Type B pancreatic cell (in vitro differentiated cells): ENCODE results near the gene PRKCE. TPM values are rescaled to one million over a fixed set of nuclear protein-coding genes. Genes with fewer than 3 reads are reported as not detected.

Experiments used
- DNase-seq: peaks from one replicate; pipeline ENCODE4 v3.0.0; 2021; ENCODE audit warnings: mixed read lengths; ENCODE audit not compliant: unreplicated experiment; ENCODE audit errors: extremely low spot score
- H3K27ac Mint-ChIP-seq: 2 replicates; pipeline ENCODE4 v1.8.0; 2021; ENCODE audit warnings: mild to moderate bottlenecking, mixed read lengths
- H3K27me3 Mint-ChIP-seq: 2 replicates; pipeline ENCODE4 v1.8.0; 2021; ENCODE audit warnings: mixed read lengths
- H3K36me3 Mint-ChIP-seq: 2 replicates; pipeline ENCODE4 v1.8.0; 2021; ENCODE audit warnings: mixed read lengths
- H3K4me1 Mint-ChIP-seq: one replicate; pipeline ENCODE4 v1.8.0; 2021; ENCODE audit warnings: mixed read lengths; ENCODE audit not compliant: unreplicated experiment
- H3K4me3 Mint-ChIP-seq: 2 replicates; pipeline ENCODE4 v1.8.0; 2021; ENCODE audit warnings: mild to moderate bottlenecking, mixed read lengths
- H3K9me3 Mint-ChIP-seq: 2 replicates; pipeline ENCODE4 v1.8.0; 2021; ENCODE audit warnings: mixed read lengths
- total RNA-seq: library from RNA; stranded (reverse); gene quantifications from 2 replicates; pipeline ENCODE4 v1.2.1, GENCODE V29; 2021; ENCODE audit warnings: low replicate concordance
- TF ChIP-seq, protein P1 (sequence below): fragments of 200-600 bp; sonication (generic); conservative IDR thresholded peaks from 2 replicates; pipeline ENCODE4 v1.5.0; 2021; ENCODE audit warnings: antibody characterized with exemption, mild to moderate bottlenecking

The PRKCE gene
- total RNA-seq, 1 donor from 2014 or later = 21.2 TPM

DNA sequence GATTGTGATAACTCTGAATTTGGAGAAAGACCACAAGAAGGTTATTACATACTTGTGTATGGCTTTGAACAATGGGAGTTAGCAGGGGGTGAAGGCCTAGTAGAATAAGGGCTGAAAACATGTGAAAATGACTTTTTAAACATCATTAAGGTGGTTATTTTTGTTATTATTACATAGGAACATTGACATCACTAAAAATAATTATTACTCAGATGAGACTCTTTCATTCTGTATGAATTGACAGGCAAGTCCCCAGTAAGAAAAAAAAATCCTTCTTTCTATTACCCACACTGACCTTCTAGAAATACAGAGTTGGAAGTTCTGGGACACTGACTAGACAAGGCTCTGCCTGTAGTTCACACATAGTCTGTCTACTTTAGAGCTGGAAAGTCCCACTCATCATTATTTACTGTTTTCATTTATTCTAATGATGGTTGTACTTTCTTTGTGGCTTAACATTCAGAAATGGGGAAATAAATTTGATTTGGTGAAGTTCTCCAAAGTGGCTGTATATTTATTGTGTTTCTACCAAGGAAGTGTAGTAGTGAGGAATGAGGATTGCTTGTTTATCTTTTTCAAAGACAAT lies 426.1 kb downstream of the PRKCE start:
- no peak for DNase-seq
- H3K27me3 Mint-ChIP-seq = no peaks in the 10 kb centered on the region
- TF ChIP-seq, protein P1, sequence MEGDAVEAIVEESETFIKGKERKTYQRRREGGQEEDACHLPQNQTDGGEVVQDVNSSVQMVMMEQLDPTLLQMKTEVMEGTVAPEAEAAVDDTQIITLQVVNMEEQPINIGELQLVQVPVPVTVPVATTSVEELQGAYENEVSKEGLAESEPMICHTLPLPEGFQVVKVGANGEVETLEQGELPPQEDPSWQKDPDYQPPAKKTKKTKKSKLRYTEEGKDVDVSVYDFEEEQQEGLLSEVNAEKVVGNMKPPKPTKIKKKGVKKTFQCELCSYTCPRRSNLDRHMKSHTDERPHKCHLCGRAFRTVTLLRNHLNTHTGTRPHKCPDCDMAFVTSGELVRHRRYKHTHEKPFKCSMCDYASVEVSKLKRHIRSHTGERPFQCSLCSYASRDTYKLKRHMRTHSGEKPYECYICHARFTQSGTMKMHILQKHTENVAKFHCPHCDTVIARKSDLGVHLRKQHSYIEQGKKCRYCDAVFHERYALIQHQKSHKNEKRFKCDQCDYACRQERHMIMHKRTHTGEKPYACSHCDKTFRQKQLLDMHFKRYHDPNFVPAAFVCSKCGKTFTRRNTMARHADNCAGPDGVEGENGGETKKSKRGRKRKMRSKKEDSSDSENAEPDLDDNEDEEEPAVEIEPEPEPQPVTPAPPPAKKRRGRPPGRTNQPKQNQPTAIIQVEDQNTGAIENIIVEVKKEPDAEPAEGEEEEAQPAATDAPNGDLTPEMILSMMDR = no peak
- H3K4me3 Mint-ChIP-seq = no peak overlapping the region
- H3K36me3 Mint-ChIP-seq = peaks cover 3% of the 10 kb centered on the region
- H3K4me1 Mint-ChIP-seq = peaks cover 6% of the 10 kb centered on the region
- H3K9me3 Mint-ChIP-seq = no peaks in the 10 kb centered on the region
- no peak overlapping the region for H3K27ac Mint-ChIP-seq

DNA sequence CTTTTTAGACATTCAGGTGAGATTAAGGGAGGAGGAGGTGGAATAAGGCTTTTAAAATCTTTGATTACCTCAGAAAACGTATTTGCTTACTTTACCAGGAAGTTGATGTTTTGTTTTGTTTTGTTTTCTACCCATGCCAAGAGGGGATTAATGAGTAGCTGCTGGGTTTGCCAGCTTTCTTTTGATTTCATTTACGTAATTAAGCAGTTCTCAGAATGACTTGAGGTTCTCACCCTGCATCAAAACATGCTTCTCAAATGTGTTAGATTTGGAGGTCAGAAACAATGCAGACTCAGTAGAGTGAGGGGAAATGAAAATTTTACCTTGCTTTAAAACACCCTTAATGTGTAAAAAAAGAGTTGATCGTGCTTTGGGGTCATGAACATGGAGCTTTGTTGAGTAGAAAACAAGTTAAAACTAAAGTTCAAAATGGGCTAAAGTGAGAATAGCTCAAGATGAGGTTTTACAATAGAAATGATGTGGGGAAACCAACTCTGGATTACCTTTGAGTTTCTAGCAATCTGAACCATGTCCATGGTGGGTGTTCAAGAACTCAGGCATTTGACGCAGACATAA lies 428.6 kb downstream of the PRKCE start:
- H3K27ac Mint-ChIP-seq = no peak overlapping the region
- H3K9me3 Mint-ChIP-seq = no peaks in the 10 kb centered on the region
- peaks cover 3% of the 10 kb centered on the region for H3K4me1 Mint-ChIP-seq
- no peaks in the 10 kb centered on the region for H3K27me3 Mint-ChIP-seq
- no peak for DNase-seq
- TF ChIP-seq, protein P1 = no peak
- no peak overlapping the region for H3K4me3 Mint-ChIP-seq
- no peaks in the 10 kb centered on the region for H3K36me3 Mint-ChIP-seq

DNA sequence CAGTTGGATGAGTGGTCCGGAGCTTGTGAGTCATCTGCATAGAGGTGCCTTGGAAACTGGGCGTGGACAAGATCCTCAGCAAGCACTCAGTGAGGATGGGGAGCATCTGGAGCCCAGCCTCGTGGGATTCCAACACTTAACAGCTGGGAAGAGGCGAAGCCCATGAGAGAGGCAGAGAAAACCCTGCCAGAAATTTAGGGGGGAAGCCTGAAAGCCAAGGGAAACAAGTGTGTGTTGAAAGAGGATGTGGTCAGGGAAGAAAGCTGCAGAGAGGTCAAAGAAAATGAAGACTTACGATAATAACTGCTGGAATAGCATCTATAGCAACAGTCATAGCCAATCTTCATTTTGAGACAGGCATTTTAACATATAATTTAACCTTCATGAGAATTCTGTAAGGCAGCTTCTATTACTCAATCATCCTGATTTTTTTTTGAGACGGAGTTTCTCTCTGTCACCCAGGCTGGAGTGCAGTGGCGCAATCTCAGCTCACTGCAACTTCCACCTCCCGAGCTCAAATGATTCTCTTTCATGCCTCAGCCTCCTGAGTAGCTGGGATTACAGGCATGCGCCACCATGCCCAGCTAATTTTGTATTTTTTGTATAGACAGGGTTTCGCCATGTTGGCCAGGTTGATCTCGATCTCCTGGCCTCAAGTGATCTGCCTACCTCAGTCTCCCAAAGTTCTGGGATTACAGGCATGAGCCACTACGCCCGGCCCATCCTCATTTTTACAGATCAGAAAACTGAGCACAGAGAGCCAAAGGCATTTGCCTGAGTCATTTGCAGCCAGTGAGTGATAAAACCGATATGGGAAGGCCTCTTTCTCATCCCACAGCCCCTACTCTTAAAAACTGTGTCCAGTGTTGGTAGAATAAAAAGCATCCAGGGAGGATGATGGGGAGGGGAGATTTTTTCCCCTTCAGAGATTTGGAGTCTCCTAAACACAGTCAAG lies 431.3 kb downstream of the PRKCE start:
- no peaks in the 10 kb centered on the region for H3K27me3 Mint-ChIP-seq
- H3K36me3 Mint-ChIP-seq = peaks cover 14% of the 10 kb centered on the region
- H3K4me3 Mint-ChIP-seq = no peak overlapping the region
- H3K4me1 Mint-ChIP-seq = peaks cover 12% of the 10 kb centered on the region
- no peaks in the 10 kb centered on the region for H3K9me3 Mint-ChIP-seq
- no peak overlapping the region for H3K27ac Mint-ChIP-seq
- no peak for DNase-seq
- TF ChIP-seq, protein P1 = no peak

DNA sequence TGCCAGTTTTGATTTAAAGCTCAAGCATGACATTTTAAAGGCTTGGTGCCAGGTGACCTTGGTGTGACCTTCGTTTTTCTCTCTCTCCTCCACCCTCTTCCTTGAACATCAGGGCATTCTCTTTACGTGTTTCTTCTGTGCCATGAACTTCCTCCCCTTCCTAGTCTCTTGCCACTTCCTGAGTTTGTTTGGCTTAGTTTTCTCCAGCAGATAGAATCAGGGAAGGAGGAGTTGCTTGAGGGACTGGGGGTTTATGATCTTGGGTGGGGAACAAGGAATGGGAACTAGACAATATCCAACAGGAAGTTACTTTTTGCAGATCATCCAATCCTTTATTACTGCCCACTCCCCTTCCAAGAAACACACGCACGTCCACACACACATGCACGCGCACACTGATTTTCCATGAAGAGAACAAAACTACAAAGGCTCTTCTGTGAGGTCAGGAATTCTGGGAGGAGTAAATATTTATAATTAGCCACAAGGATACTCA lies 435.1 kb downstream of the PRKCE start:
- H3K4me1 Mint-ChIP-seq = peaks cover 12% of the 10 kb centered on the region
- no peaks in the 10 kb centered on the region for H3K27me3 Mint-ChIP-seq
- DNase-seq = no peak
- peak overlapping the region; percentile 48 for H3K27ac Mint-ChIP-seq
- TF ChIP-seq, protein P1 = no peak
- no peaks in the 10 kb centered on the region for H3K9me3 Mint-ChIP-seq
- H3K4me3 Mint-ChIP-seq = no peak overlapping the region
- peaks cover 28% of the 10 kb centered on the region for H3K36me3 Mint-ChIP-seq

DNA sequence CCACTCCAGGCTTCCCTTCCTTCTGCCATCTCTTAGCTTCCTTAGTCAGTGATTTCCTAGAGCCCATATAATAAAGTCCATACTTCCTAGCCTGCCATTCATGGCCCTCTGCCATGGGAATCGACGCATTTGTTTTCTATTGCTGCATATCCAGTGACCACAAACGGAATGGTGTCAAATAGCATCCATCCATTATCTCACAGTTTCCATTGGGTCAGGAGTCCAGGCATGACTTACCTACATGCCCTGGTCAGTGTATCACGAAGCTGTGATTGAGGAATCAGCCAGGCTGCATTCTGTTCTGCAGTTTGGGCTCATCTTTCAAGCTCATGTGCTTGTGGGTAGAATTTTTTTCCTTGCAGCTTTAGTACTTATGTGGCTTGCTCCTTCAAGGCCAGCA lies 436.0 kb downstream of the PRKCE start:
- Mint-ChIP-seq H3K9me3 (no peaks in the 10 kb centered on the region), H3K27ac (no peak overlapping the region)
- no peak for DNase-seq

More for the DNA sequence above, 436.0 kb downstream of the PRKCE start:
- Mint-ChIP-seq H3K4me1 (peaks cover 12% of the 10 kb centered on the region), H3K27me3 (no peaks in the 10 kb centered on the region), H3K4me3 (no peak overlapping the region), H3K36me3 (peaks cover 28% of the 10 kb centered on the region)
- TF ChIP-seq, protein P1 = no peak
